DND-41 (cell line): ENCODE measurements around the gene TDRD7.

Source experiments
- ATAC-seq: fragments of 200-7000 bp; cut with Tn5 transposase; 3 replicates; pipeline ENCODE4 v1.9.1; 2021; ENCODE audit warnings: low read depth; ENCODE audit not compliant: insufficient read depth
- DNase-seq: peaks from one replicate; pipeline ENCODE4 v3.0.0-alpha.2; 2020
- H2AFZ ChIP-seq: 2 replicates; pipeline ENCODE4 v1.6.0; 2012; ENCODE audit warnings: low read depth, low read length
- H3K27ac ChIP-seq: 2 replicates; pipeline ENCODE4 v1.5.1; 2012; ENCODE audit warnings: low read length, inconsistent platforms
- H3K27me3 ChIP-seq: fragments of 200-600 bp; sonication (generic); 2 replicates; pipeline ENCODE4 v1.6.0; 2012; ENCODE audit warnings: low read length, mild to moderate bottlenecking, inconsistent platforms; ENCODE audit not compliant: insufficient read depth, poor library complexity
- H3K36me3 ChIP-seq: 2 replicates; pipeline ENCODE4 v1.5.1; 2012; ENCODE audit warnings: low read length, inconsistent platforms; ENCODE audit not compliant: insufficient read depth
- H3K4me1 ChIP-seq: 2 replicates; pipeline ENCODE4 v1.5.1; 2012; ENCODE audit warnings: mild to moderate bottlenecking, low read length; ENCODE audit not compliant: insufficient read depth
- H3K4me2 ChIP-seq: 2 replicates; pipeline ENCODE4 v1.6.0; 2012; ENCODE audit warnings: mild to moderate bottlenecking, moderate library complexity, low read length, inconsistent platforms; ENCODE audit not compliant: insufficient read depth
- H3K4me3 ChIP-seq, 2 experiments: fragments of 200-600 bp in 1 of 2; shearing (Covaris generic) in 1 of 2; 2 replicates each; pipeline ENCODE4 v1.5.1; 2012 to 2016; ENCODE audit warnings: inconsistent platforms in 2 of 2, low read length in 2 of 2, mild to moderate bottlenecking in 2 of 2, low read depth in 1 of 2, moderate library complexity in 1 of 2
- H3K79me2 ChIP-seq: 2 replicates; pipeline ENCODE4 v1.6.0; 2012; ENCODE audit warnings: low read length, inconsistent platforms; ENCODE audit not compliant: insufficient read depth
- H3K9ac ChIP-seq: 2 replicates; pipeline ENCODE4 v1.6.0; 2012; ENCODE audit warnings: low read depth, mild to moderate bottlenecking, inconsistent platforms, low read length, moderate library complexity
- H3K9me3 ChIP-seq: 2 replicates; pipeline ENCODE4 v1.5.1; 2012; ENCODE audit warnings: low read length, moderate library complexity, mild to moderate bottlenecking, inconsistent platforms; ENCODE audit not compliant: insufficient read depth, severe bottlenecking
- H4K20me1 ChIP-seq: 2 replicates; pipeline ENCODE4 v1.6.0; 2012; ENCODE audit warnings: low read length; ENCODE audit not compliant: insufficient read depth
- EZH2 ChIP-seq: IDR thresholded peaks from 3 replicates; pipeline ENCODE4 v1.6.1; 2012; ENCODE audit warnings: borderline replicate concordance, low read depth, mild to moderate bottlenecking, moderate library complexity, low read length, inconsistent platforms; ENCODE audit not compliant: severe bottlenecking
- TF ChIP-seq, protein P1 (sequence below): IDR thresholded peaks from 2 replicates; pipeline ENCODE4 v1.5.1; 2012; ENCODE audit warnings: borderline replicate concordance, low read length, moderate library complexity, mild to moderate bottlenecking; ENCODE audit not compliant: poor library complexity, severe bottlenecking; ENCODE audit errors: extremely low read depth

TDRD7 gene

DNA sequence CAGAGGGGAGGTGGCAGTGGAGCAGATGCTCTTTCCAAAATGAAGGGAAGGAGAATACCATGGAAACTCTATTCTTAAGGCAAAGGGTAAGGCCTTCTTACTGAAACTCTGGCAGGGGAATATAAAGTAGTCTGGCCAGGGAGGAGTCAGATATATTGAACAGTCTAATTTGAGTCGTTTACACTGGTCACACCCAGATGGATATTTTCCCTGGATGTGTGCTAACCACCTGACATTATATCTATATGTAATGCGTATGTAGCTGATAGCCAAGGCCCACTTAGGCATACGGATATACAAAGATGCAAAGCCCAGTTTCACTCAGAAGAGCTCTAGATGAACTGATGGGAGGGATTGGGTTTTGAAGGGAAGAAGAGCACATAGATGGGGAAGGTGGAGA is 7.0 kb downstream of the TDRD7 start:
- Histone ChIP-seq H3K36me3 (no peaks in the 10 kb centered on the region), H3K4me1 (no peaks in the 10 kb centered on the region), H2AFZ (no peak overlapping the region), H3K27me3 (no peaks in the 10 kb centered on the region), H3K9ac (no peak overlapping the region), H4K20me1 (no peaks in the 10 kb centered on the region), H3K4me2 (no peak overlapping the region), H3K4me3 (no peak overlapping the region), H3K9me3 (no peaks in the 10 kb centered on the region), H3K27ac (no peak overlapping the region), H3K79me2 (no peaks in the 10 kb centered on the region)
- DNase-seq (no peak), ATAC-seq (no peak)
- TF ChIP-seq EZH2: no peak
- TF ChIP-seq, protein P1, sequence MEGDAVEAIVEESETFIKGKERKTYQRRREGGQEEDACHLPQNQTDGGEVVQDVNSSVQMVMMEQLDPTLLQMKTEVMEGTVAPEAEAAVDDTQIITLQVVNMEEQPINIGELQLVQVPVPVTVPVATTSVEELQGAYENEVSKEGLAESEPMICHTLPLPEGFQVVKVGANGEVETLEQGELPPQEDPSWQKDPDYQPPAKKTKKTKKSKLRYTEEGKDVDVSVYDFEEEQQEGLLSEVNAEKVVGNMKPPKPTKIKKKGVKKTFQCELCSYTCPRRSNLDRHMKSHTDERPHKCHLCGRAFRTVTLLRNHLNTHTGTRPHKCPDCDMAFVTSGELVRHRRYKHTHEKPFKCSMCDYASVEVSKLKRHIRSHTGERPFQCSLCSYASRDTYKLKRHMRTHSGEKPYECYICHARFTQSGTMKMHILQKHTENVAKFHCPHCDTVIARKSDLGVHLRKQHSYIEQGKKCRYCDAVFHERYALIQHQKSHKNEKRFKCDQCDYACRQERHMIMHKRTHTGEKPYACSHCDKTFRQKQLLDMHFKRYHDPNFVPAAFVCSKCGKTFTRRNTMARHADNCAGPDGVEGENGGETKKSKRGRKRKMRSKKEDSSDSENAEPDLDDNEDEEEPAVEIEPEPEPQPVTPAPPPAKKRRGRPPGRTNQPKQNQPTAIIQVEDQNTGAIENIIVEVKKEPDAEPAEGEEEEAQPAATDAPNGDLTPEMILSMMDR: no peak

GRCh38 chr9:97419309-97419867 is 7.5 kb downstream of the TDRD7 start:
- Histone ChIP-seq H3K79me2 (no peaks in the 10 kb centered on the region), H3K9me3 (no peaks in the 10 kb centered on the region), H3K4me2 (no peak overlapping the region), H4K20me1 (no peaks in the 10 kb centered on the region), H3K4me3 (no peak overlapping the region), H3K27me3 (no peaks in the 10 kb centered on the region), H3K27ac (no peak overlapping the region), H3K36me3 (no peaks in the 10 kb centered on the region), H2AFZ (no peak overlapping the region), H3K9ac (no peak overlapping the region), H3K4me1 (no peaks in the 10 kb centered on the region)
- TF ChIP-seq, protein P1: no peak
- TF ChIP-seq EZH2: no peak
- ATAC-seq (no peak), DNase-seq (no peak)

- Histone ChIP-seq H4K20me1 (no peaks in the 10 kb centered on the region), H3K27ac (no peak overlapping the region), H3K79me2 (no peaks in the 10 kb centered on the region), H3K4me3 (no peak overlapping the region), H3K4me2 (no peak overlapping the region), H2AFZ (no peak overlapping the region), H3K4me1 (no peaks in the 10 kb centered on the region), H3K9ac (no peak overlapping the region), H3K36me3 (peaks cover 3% of the 10 kb centered on the region; the same call in 1 of the 2 replicates), H3K9me3 (no peaks in the 10 kb centered on the region), H3K27me3 (no peaks in the 10 kb centered on the region)
- TF ChIP-seq, protein P1: no peak
- no peak for TF ChIP-seq EZH2
- no peak for ATAC-seq
- DNase-seq: no peak
These were observed 13.6 kb downstream of the TDRD7 start for GRCh38 chr9:97425336-97425972.
